GM12864 (cell line): ENCODE results near the gene DLGAP1.
A peak's percentile ranks its signal among the peaks of the same experiment; 100 is the strongest.
"Not testable (repeated sequence)": the region's sequence is repeated elsewhere in the genome, so short reads cannot be mapped to it uniquely, and the experiment has no call there.

Experiments used
- DNase-seq: peaks from one replicate; pipeline ENCODE4 v3.0.0-alpha.2; 2011; ENCODE audit warnings: low read depth
- H3K4me3 ChIP-seq: 2 replicates; pipeline ENCODE4 v1.5.1; 2011; ENCODE audit warnings: mild to moderate bottlenecking, low read depth, low read length, control low read depth
- TF ChIP-seq, protein P1 (sequence below): IDR thresholded peaks from 2 replicates; pipeline ENCODE4 v1.5.1; 2011; ENCODE audit warnings: low read depth, mild to moderate bottlenecking, moderate library complexity, low read length, control low read depth, inconsistent platforms; ENCODE audit errors: missing control alignments

The DLGAP1 gene

GRCh38 chr18:4024702-4025101 lies 430.4 kb downstream of the DLGAP1 start:
- TF ChIP-seq, protein P1, sequence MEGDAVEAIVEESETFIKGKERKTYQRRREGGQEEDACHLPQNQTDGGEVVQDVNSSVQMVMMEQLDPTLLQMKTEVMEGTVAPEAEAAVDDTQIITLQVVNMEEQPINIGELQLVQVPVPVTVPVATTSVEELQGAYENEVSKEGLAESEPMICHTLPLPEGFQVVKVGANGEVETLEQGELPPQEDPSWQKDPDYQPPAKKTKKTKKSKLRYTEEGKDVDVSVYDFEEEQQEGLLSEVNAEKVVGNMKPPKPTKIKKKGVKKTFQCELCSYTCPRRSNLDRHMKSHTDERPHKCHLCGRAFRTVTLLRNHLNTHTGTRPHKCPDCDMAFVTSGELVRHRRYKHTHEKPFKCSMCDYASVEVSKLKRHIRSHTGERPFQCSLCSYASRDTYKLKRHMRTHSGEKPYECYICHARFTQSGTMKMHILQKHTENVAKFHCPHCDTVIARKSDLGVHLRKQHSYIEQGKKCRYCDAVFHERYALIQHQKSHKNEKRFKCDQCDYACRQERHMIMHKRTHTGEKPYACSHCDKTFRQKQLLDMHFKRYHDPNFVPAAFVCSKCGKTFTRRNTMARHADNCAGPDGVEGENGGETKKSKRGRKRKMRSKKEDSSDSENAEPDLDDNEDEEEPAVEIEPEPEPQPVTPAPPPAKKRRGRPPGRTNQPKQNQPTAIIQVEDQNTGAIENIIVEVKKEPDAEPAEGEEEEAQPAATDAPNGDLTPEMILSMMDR: no peak
- DNase-seq: no peak
- H3K4me3 ChIP-seq: no peak overlapping the region

- not testable (repeated sequence) for DNase-seq, H3K4me3 ChIP-seq
Measured at GRCh38 chr18:4022749-4023148, 432.4 kb downstream of the DLGAP1 start.

DNA sequence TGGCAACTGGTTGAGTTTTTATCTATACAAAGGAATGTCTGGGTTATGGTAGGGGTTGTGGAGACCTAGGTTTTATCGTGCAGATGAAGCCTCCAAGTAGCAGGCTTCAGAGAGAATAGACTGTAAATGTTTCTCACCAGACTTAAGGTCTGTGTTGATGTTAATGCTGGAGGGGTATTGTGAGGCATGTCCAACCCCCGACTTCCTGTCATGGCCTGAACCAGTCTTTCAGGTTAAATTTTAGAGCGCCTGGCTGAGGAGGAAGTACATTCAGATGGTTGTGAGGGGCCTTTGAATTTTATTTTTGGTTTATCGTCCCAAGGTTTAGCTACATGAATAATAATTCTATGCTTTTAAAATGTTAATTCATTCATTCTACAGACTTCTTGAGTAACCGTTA lies 435.1 kb downstream of the DLGAP1 start:
- TF ChIP-seq, protein P1: no peak
- DNase-seq: no peak
- H3K4me3 ChIP-seq: no peak overlapping the region

DNA sequence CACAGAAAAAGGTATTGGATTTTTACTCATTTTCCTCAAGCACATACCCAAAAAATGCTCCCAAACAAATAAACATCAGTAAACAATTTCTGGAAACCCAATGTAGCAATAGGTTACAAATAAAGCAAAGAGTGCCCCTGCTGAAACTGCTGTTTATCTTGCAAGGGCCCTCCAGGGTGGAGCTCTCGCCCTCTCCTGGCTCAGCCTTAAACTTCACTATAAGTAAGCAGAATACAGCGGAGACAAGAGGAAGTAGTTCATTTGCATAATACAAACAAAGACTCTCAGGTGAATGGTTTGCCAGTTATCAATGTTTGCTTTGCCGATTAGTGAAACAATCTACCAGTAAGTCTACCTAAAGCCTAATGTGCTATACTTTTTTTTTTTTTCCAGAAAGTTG lies 437.6 kb downstream of the DLGAP1 start:
- no peak overlapping the region for H3K4me3 ChIP-seq
- DNase-seq: peak; percentile 10
- TF ChIP-seq, protein P1: peak; percentile 38

- no peak for DNase-seq
- H3K4me3 ChIP-seq: no peak overlapping the region
- TF ChIP-seq, protein P1: no peak
Measured at GRCh38 chr18:4016391-4017049, 438.6 kb downstream of the DLGAP1 start.

DNA sequence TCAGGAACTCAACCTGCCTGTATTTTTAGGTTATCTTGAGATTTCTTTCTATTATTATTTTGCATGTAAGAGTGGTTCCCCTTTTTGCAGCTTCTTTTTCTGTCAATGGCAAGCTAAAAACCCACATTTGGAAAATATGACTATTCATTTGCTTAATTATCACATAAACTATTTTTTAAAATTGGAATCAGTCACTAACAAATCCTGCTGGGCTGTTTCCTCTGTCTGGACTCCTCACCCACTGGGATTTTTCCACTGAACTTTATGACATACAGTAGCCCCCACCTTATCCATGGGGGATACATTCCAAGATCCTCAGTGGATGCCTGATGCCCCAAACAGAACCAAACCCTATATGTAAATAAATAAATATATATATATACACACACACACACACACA lies 447.3 kb downstream of the DLGAP1 start:
- H3K4me3 ChIP-seq: no peak overlapping the region
- TF ChIP-seq, protein P1: no peak
- no peak for DNase-seq

DNA sequence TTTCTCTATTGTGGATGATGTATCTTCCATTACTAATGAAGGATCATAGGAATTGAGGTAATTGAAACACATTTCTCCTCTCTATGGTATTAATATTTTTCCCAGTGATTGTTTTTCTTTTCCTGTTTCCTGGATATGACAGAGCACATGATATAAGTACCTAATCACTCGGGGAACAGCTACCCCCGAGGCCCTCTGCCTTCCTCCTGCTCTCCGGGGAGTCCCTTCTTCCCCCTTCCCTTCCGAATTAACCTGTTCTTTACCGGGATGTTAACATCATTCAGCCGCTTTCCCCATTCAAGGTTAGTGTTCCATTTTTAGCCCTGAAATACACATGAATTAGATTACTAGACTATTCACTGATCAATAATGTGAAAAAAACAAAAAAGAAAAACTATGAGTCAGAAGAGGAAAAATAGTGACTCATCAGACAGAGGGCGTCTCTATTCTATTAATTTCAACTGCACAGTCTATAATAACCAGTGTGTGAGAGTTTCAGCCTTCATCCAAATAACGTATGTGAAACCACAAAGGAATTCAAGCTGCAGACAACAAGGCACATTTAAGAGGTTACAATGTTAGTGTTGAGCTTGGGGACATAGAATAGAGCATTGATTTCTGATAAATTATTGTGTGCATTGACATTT lies 450.8 kb downstream of the DLGAP1 start:
- TF ChIP-seq, protein P1: no peak
- no peak overlapping the region for H3K4me3 ChIP-seq
- DNase-seq: no peak
